ENCODE measurements around the gene LARP4. TPM values are rescaled to one million over a fixed set of nuclear protein-coding genes. Genes with fewer than 3 reads are reported as not detected.

LARP4 gene
- polyA plus RNA-seq, 1 donor = 49.9 TPM

DNA sequence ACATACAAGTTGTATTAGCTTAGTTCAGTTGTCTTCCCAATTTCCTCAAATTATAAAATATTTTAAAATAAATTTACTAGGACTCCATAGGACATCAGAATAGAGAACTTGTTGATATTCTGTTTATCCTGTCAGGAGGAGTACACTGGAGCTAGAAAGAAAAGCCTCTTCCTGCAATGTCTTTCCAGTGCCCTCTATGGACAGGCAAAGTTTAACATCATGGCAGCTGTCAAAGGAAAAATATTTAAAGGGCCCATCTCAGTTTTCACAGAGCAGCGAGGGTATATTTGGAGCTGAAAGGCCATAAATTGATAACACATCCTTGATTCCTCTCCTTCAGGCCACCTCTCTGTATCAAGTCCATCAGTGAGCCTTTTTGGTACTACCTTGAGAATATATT, 123.1 kb downstream of the LARP4 start:
- DNase-seq = no peak

DNA sequence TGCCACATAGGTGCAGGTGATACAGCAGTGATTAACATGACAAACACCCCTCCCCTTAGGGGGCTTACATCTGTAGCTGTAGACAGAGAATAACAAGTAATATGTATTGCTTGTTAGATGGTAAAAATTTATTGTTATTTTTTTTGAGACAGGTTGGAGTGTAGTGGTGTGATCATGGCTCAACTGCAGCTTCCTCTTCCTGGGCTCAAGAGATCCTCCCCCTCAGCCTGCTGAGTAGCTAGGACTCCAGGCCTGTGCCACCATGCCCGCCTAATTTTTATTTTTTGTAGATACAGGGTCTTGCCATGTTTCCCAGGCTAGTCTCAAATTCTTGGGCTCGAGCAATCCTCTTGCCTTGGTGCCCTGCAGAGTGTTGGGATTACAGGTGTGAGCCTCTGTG, 123.9 kb downstream of the LARP4 start:
- DNase-seq = no peak

- no peak for DNase-seq
Observed at GRCh38 chr12:50525422-50525821, 124.7 kb downstream of the LARP4 start.

GRCh38 chr12:50527359-50527726, 126.7 kb downstream of the LARP4 start:
- no peak for DNase-seq

DNA sequence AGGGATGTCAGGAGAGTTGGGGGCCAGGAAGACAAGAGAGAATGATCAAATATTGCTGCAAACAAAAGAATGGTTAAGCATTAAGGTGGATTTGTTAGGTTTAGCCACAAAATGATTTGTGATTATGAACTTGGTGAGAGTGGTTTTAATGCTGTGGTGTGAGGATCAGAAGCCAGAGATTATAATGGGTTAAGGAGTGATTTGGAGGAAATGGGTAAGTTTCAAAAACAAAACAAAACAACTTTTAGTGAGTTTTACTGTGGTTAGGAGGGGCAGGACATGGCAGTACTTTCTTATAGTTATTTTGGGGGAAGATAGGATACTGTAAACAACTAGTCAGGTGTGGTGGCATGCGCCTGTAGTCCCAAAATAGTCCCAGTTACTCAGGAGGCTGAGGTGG, 128.1 kb downstream of the LARP4 start:
- DNase-seq = no peak

GRCh38 chr12:50529345-50529744, 128.7 kb downstream of the LARP4 start:
- no peak for DNase-seq

Other genes starting within 250 kb of the LARP4 start
- 107 TPM for gene CERS5, start 233.5 kb upstream of the LARP4 start, polyA plus RNA-seq (ENCODE audit: insufficient read length)
- gene LIMA1, start 117.4 kb upstream of the LARP4 start, polyA plus RNA-seq (ENCODE audit: insufficient read length) = 93.6 TPM
- gene FAM186A, start 4.3 kb upstream of the LARP4 start, polyA plus RNA-seq (ENCODE audit: insufficient read length) = 0.88 TPM
- gene DIP2B, start 104.1 kb downstream of the LARP4 start, polyA plus RNA-seq (ENCODE audit: insufficient read length) = 28.1 TPM

Measured in left kidney (tissue), 2 donors.